Prostate gland (tissue), 2 donors: Measurements from ENCODE around the gene SLC17A7.

ENCODE experiments used
- CTCF ChIP-seq, 4 experiments: fragments of 200-600 bp in 2 of 4; fragments of 450-650 bp in 2 of 4; sonication (generic) in 2 of 4; IDR thresholded peaks; 1 replicate in 3 of 4; 2 replicates in 1 of 4; pipeline ENCODE4 v1.5.1; 2016 to 2019; ENCODE audit warnings: antibody characterized with exemption in 4 of 4, mild to moderate bottlenecking in 2 of 4, moderate library complexity in 2 of 4
- POLR2A ChIP-seq: fragments of 450-650 bp; IDR thresholded peaks from one replicate; pipeline ENCODE4 v1.6.1; 2016; ENCODE audit warnings: antibody characterized with exemption, mild to moderate bottlenecking
- POLR2AphosphoS5 ChIP-seq: sonication (generic); formaldehyde crosslinking; IDR thresholded peaks from one replicate; pipeline ENCODE4 v1.6.1; 2017; ENCODE audit warnings: antibody characterized with exemption

- TF ChIP-seq CTCF (IDR thresholded peaks at IDR 0.05) (no peak), POLR2A (no peak), POLR2AphosphoS5 (no peak)
Measured at GRCh38 chr19:49420227-49420626, 21.1 kb downstream of the SLC17A7 start.
